Endothelial cell of umbilical vein (primary cell): ENCODE results near the gene FBXO38. TPM values are rescaled to one million over a fixed set of nuclear protein-coding genes. Genes with fewer than 3 reads are reported as not detected.
A peak's percentile ranks its signal among the peaks of the same experiment; 100 is the strongest.

Experiments
- BruUV-seq: library from RNA; stranded (reverse); fragments of 400-500 nt; replicated peaks from 2 replicates; lab custom pipeline; 2021; lab: Mats Ljungman, UMichigan
- CTCF ChIA-PET: fragments of 300-600, 350-600 bp; sonication (Branson Sonifier 250); formaldehyde crosslinking; loops from one replicate; lab custom pipeline; 2021; ENCODE audit warnings: antibody characterized with exemption, inconsistent platforms; lab: Charles Lee
- POLR2A ChIA-PET: fragments of 300-600, 350-600 bp; sonication (Branson Sonifier 250); formaldehyde crosslinking; loops from one replicate; lab custom pipeline; 2021; ENCODE audit warnings: antibody characterized with exemption, inconsistent platforms; lab: Charles Lee
- DNase-seq: peaks from one replicate; pipeline ENCODE4 v3.0.0-alpha.2; 2011; ENCODE audit warnings: low read depth, low spot score
- FAIRE-seq: peaks from 2 replicates; lab custom pipeline; 2011; peaks lifted over from hg19 to GRCh38; lab: Jason Lieb, UNC
- H2AFZ ChIP-seq: 2 replicates; pipeline ENCODE4 v1.6.0; 2012; ENCODE audit warnings: low read depth, low read length, control low read depth, inconsistent platforms
- H3K27ac ChIP-seq: 2 replicates; pipeline ENCODE4 v1.5.1; 2011; ENCODE audit warnings: low read depth, mild to moderate bottlenecking, control low read depth, low read length, moderate library complexity; ENCODE audit not compliant: insufficient read depth
- H3K27me3 ChIP-seq, 2 experiments: 2 replicates each; pipeline versions ENCODE4 v1.6.0 to v1.6.1; 2011; ENCODE audit warnings: low read length in 2 of 2, mixed read lengths in 1 of 2; ENCODE audit not compliant: control insufficient read depth in 2 of 2, insufficient read depth in 2 of 2
- H3K36me3 ChIP-seq, 2 experiments: 2 replicates in 1 of 2; 3 replicates in 1 of 2; pipeline ENCODE4 v1.5.1; 2011; ENCODE audit warnings: low read length in 2 of 2, mild to moderate bottlenecking in 1 of 2, moderate library complexity in 1 of 2; ENCODE audit not compliant: control insufficient read depth in 2 of 2, insufficient read depth in 2 of 2; ENCODE audit errors: extremely low read depth in 1 of 2
- H3K4me1 ChIP-seq: 3 replicates; pipeline ENCODE4 v1.5.1; 2011; ENCODE audit warnings: mild to moderate bottlenecking, low read length; ENCODE audit not compliant: control insufficient read depth, insufficient read depth; ENCODE audit errors: extremely low read depth
- H3K4me2 ChIP-seq: 2 replicates; pipeline ENCODE4 v1.6.1; 2011; ENCODE audit warnings: low read length, control low read depth, mixed read lengths; ENCODE audit not compliant: insufficient read depth
- H3K4me3 ChIP-seq, 3 experiments: fragments of 200-600 bp in 1 of 3; sonication (generic), shearing (Covaris generic) in 1 of 3; replicated peaks in 1 of 3; 2 replicates each; pipeline ENCODE4 v1.5.1; 2011 to 2016; ENCODE audit warnings: control low read depth in 3 of 3, low read length in 3 of 3, mild to moderate bottlenecking in 2 of 3, inconsistent platforms in 1 of 3, low read depth in 1 of 3, moderate library complexity in 1 of 3; ENCODE audit not compliant: insufficient read depth in 1 of 3
- H3K79me2 ChIP-seq: 2 replicates; pipeline ENCODE4 v1.6.0; 2012; ENCODE audit warnings: low read length, inconsistent platforms; ENCODE audit not compliant: control insufficient read depth, insufficient read depth
- H3K9ac ChIP-seq: replicated peaks from 2 replicates; pipeline ENCODE3; 2011; ENCODE audit warnings: low read length, control low read depth; ENCODE audit not compliant: insufficient read depth; ENCODE audit errors: extremely low read depth
- H3K9me1 ChIP-seq: replicated peaks from 3 replicates; pipeline ENCODE4 v1.6.0; 2011; ENCODE audit warnings: mild to moderate bottlenecking, low read length; ENCODE audit not compliant: control insufficient read depth, insufficient read depth; ENCODE audit errors: extremely low read depth
- H3K9me3 ChIP-seq: replicated peaks from 2 replicates; pipeline ENCODE4 v1.5.1; 2012; ENCODE audit warnings: low read length, inconsistent platforms; ENCODE audit not compliant: control insufficient read depth, insufficient read depth
- H4K20me1 ChIP-seq: replicated peaks from 2 replicates; pipeline ENCODE3; 2011; ENCODE audit warnings: mild to moderate bottlenecking, low read length; ENCODE audit not compliant: control insufficient read depth, insufficient read depth; ENCODE audit errors: extremely low read depth
- CTCF ChIP-seq, 2 donors: IDR thresholded peaks; 1 replicate in 1 of 2; 2 replicates in 1 of 2; pipeline ENCODE4 v1.5.1; 2011; ENCODE audit warnings: low read length in 2 of 2, mild to moderate bottlenecking in 2 of 2, moderate library complexity in 2 of 2, control low read depth in 1 of 2, inconsistent platforms in 1 of 2, low read depth in 1 of 2; ENCODE audit not compliant: insufficient read depth in 1 of 2; ENCODE audit errors: extremely low read depth in 1 of 2
- EZH2 ChIP-seq: IDR thresholded peaks from 2 replicates; pipeline ENCODE4 v1.6.1; 2012; ENCODE audit warnings: borderline replicate concordance, low read depth, mild to moderate bottlenecking, moderate library complexity, low read length, inconsistent platforms; ENCODE audit not compliant: severe bottlenecking
- FOS ChIP-seq: IDR thresholded peaks from 2 replicates; pipeline ENCODE4 v1.6.1; 2011; ENCODE audit warnings: mild to moderate bottlenecking, low read length, moderate library complexity, borderline replicate concordance; ENCODE audit not compliant: insufficient read depth
- GATA2 ChIP-seq: IDR thresholded peaks from 2 replicates; pipeline ENCODE4 v1.7.0; 2011; ENCODE audit warnings: low read depth, mild to moderate bottlenecking, moderate library complexity, mixed read lengths, low read length; ENCODE audit not compliant: insufficient read length, insufficient read depth
- JUN ChIP-seq: IDR thresholded peaks from 2 replicates; pipeline ENCODE4 v1.6.1; 2011; ENCODE audit warnings: borderline replicate concordance, low read depth; ENCODE audit not compliant: insufficient read length, insufficient read depth
- MAX ChIP-seq: IDR thresholded peaks from 2 replicates; pipeline ENCODE4 v1.6.1; 2011; ENCODE audit not compliant: insufficient read depth, insufficient read length
- MYC ChIP-seq: IDR thresholded peaks from one replicate; pipeline ENCODE4 v1.6.1; 2011; ENCODE audit warnings: mild to moderate bottlenecking, low read depth, low read length
- POLR2A ChIP-seq: IDR thresholded peaks from 2 replicates; pipeline ENCODE4 v1.6.1; 2012; ENCODE audit warnings: low read depth, mild to moderate bottlenecking, control low read depth, low read length
- POLR2AphosphoS5 ChIP-seq: IDR thresholded peaks from 2 replicates; pipeline ENCODE4 v1.6.1; 2012; ENCODE audit warnings: low read depth, mild to moderate bottlenecking, control low read depth, low read length, moderate library complexity; ENCODE audit not compliant: insufficient read depth
- dilution Hi-C: fragments of 300-500 bp; cut with MboI; formaldehyde crosslinking; loops from one replicate; pipeline ENCODE4 v1.15.0; 2019; ENCODE audit warnings: low sequenced_read_pairs; ENCODE audit not compliant: extremely low pct_ligation_motif_present
- intact Hi-C: fragments of 100-400 bp; cut with micrococcal nuclease; formaldehyde crosslinking; loops from one replicate; pipeline ENCODE4 v1.10.0; 2022
- polyA plus RNA-seq, 4 experiments: library from polyadenylated mRNA; depleted of rRNA in 3 of 4; stranded (reverse) in 3 of 4; unstranded in 1 of 4; fragments of >200 nt; gene quantifications; 2 replicates each; pipeline versions ENCODE4 v1.2.1 to v1.2.3, GENCODE V29; 2011 to 2012; ENCODE audit warnings: missing spikeins in 1 of 4
- total RNA-seq: library from RNA; stranded (reverse); gene quantifications from 2 replicates; pipeline ENCODE4 v1.2.3, GENCODE V29; 2021

The FBXO38 gene
- total and polyA plus RNA-seq, 2 donors (not counting 3 experiments of a cell fraction or from before 2014, with no cell fraction given), result 18.6 to 65.6 TPM

GRCh38 chr5:148469501-148469935 lies 85.8 kb downstream of the FBXO38 start:
- Histone ChIP-seq H3K4me3 (no peak overlapping the region), H3K4me2 (peak overlapping the region; percentile 59), H3K9me1 (no peaks in the 10 kb centered on the region), H4K20me1 (no peaks in the 10 kb centered on the region), H3K27me3 (no peaks in the 10 kb centered on the region), H2AFZ (peak overlapping the region; percentile 83), H3K27ac (peak overlapping the region; percentile 82), H3K9me3 (no peaks in the 10 kb centered on the region), H3K4me1 (peaks cover 55% of the 10 kb centered on the region), H3K36me3 (no peaks in the 10 kb centered on the region), H3K79me2 (no peaks in the 10 kb centered on the region), H3K9ac (peak overlapping the region; percentile 26)
- dilution Hi-C loops (no loop called here), intact Hi-C loops (loop anchor here (1.0 to 5.0 kb wide), 2 partner anchors 13 to 153 kb away; no protein-coding TSS in a partner anchor)
- TF ChIP-seq GATA2 (peak; percentile 19), CTCF (IDR thresholded peaks at IDR 0.05; ENCODE audit: extremely low read depth in 1 of 2, insufficient read depth in 1 of 2, low read depth in 1 of 2, low read length in 2 of 2) (no peak), MYC (no peak), FOS (peak; percentile 45), JUN (no peak), POLR2AphosphoS5 (peak; percentile 59), MAX (no peak), EZH2 (no peak), POLR2A (no peak)
- DNase-seq (peak; percentile 92), FAIRE-seq (peak; percentile 88)
- ChIA-PET POLR2A (interaction anchor here (0.9 kb wide), 1 partner anchor 90 kb away, joined by 3 read pairs; no protein-coding TSS in a partner anchor), CTCF (interaction anchor here (0.7 to 3.1 kb wide), 19 partner anchors 9 to 645 kb away, joined by 3 to 20 read pairs (median 5); no protein-coding TSS in a partner anchor)
- BruUV-seq, result no TSS peak
